OCI-LY7 (cell line): ENCODE results near the gene LIN7A. TPM values are rescaled to one million over a fixed set of nuclear protein-coding genes. Genes with fewer than 3 reads are reported as not detected.
"Not testable (repeated sequence)": the region's sequence is repeated elsewhere in the genome, so short reads cannot be mapped to it uniquely, and the experiment has no call there.

Experiments
- BruUV-seq: library from RNA; stranded (reverse); fragments of 400-500 nt; replicated peaks from 2 replicates; lab custom pipeline; 2021; lab: Mats Ljungman, UMichigan
- CTCF ChIA-PET: fragments of 300-600 bp; sonication (Branson Sonifier 250); formaldehyde crosslinking; loops from one replicate; lab custom pipeline; 2022; ENCODE audit warnings: antibody characterized with exemption; ENCODE audit not compliant: unreplicated experiment; lab: Charles Lee
- POLR2A ChIA-PET: fragments of 300-600 bp; sonication (Branson Sonifier 250); formaldehyde crosslinking; loops from one replicate; lab custom pipeline; 2022; ENCODE audit warnings: antibody characterized with exemption; lab: Charles Lee
- DNase-seq: peaks from one replicate; pipeline ENCODE4 v3.0.0-alpha.2; 2015; ENCODE audit warnings: low spot score
- H2AFZ ChIP-seq: fragments of 200-600 bp; sonication (generic), shearing (Covaris generic); 2 replicates; pipeline ENCODE4 v1.6.1; 2014; ENCODE audit warnings: mild to moderate bottlenecking, antibody characterized with exemption, low read length, moderate library complexity
- H3K27ac ChIP-seq: fragments of 200-600 bp; sonication (generic); 2 replicates; pipeline ENCODE4 v1.5.1; 2014; ENCODE audit warnings: mixed run types, low read depth, mild to moderate bottlenecking, moderate library complexity, low read length, inconsistent platforms; ENCODE audit not compliant: poor library complexity, severe bottlenecking
- H3K36me3 ChIP-seq: fragments of 200-600 bp; sonication (generic); 2 replicates; pipeline ENCODE4 v1.6.1; 2014; ENCODE audit warnings: mild to moderate bottlenecking, antibody characterized with exemption, low read length, moderate library complexity, mixed read lengths; ENCODE audit not compliant: insufficient read depth
- H3K4me1 ChIP-seq: fragments of 200-600 bp; sonication (generic); 2 replicates; pipeline ENCODE4 v1.5.1; 2014; ENCODE audit warnings: mild to moderate bottlenecking, low read length; ENCODE audit not compliant: insufficient read depth, poor library complexity, severe bottlenecking
- H3K4me2 ChIP-seq: fragments of 200-600 bp; sonication (generic); 2 replicates; pipeline ENCODE4 v1.6.1; 2014; ENCODE audit warnings: mild to moderate bottlenecking, low read length
- H3K4me3 ChIP-seq: fragments of 200-600 bp; sonication (generic); 2 replicates; pipeline ENCODE4 v1.5.1; 2014; ENCODE audit warnings: mild to moderate bottlenecking, low read depth, low read length; ENCODE audit not compliant: poor library complexity, severe bottlenecking
- H3K79me2 ChIP-seq: fragments of 200-600 bp; sonication (generic); 2 replicates; pipeline ENCODE4 v1.6.1; 2016; ENCODE audit warnings: low read depth, mild to moderate bottlenecking, low read length, moderate library complexity, mixed read lengths; ENCODE audit not compliant: insufficient read depth
- H3K9me2 ChIP-seq: fragments of 200-600 bp; sonication (generic); 2 replicates; pipeline ENCODE4 v1.6.1; 2016; ENCODE audit warnings: mild to moderate bottlenecking, low read length, mixed read lengths; ENCODE audit not compliant: insufficient read depth
- H3K9me3 ChIP-seq: fragments of 200-600 bp; sonication (generic); 2 replicates; pipeline ENCODE4 v1.6.1; 2014; ENCODE audit warnings: mild to moderate bottlenecking, mixed run types, low read length, mixed read lengths
- H4K20me1 ChIP-seq: fragments of 200-600 bp; sonication (generic); 2 replicates; pipeline ENCODE4 v1.6.1; 2014; ENCODE audit warnings: mild to moderate bottlenecking, antibody characterized with exemption, low read length, moderate library complexity, mixed read lengths; ENCODE audit not compliant: insufficient read depth
- CTCF ChIP-seq: fragments of 200-600 bp; sonication (generic); conservative IDR thresholded peaks from 2 replicates; pipeline ENCODE4 v1.5.1; 2014; ENCODE audit warnings: mild to moderate bottlenecking, antibody characterized with exemption, low read length, moderate library complexity, mixed read lengths
- EZH2phosphoT487 ChIP-seq: fragments of 200-600 bp; sonication (generic); IDR thresholded peaks from 2 replicates; pipeline ENCODE4 v1.6.1; 2018; ENCODE audit warnings: low read depth, borderline replicate concordance, mild to moderate bottlenecking, mixed run types, antibody characterized with exemption, low read length, moderate library complexity, mixed read lengths
- intact Hi-C: fragments of 100-400 bp; cut with micrococcal nuclease; formaldehyde crosslinking; loops from one replicate; pipeline ENCODE4 v1.10.0; 2022; ENCODE audit not compliant: unreplicated experiment
- total RNA-seq, 2 experiments: library from RNA; depleted of rRNA in 1 of 2; stranded (reverse); fragments of >200 nt in 1 of 2; shearing (Covaris generic) in 1 of 2; gene quantifications; 2 replicates each; pipeline ENCODE4 v1.2.3, GENCODE V29; 2014 to 2022

The LIN7A gene
- total RNA-seq, 2 experiments from 2014 or later = 0.61 TPM; not detected in 1

- 0 out of 2 replicates have a peak, but pooled peaks cover 3% of the 10 kb centered on the region for H3K9me3 ChIP-seq
- H2AFZ ChIP-seq = no peak overlapping the region
- DNase-seq = no peak
- no peaks in the 10 kb centered on the region for H3K9me2 ChIP-seq
- H4K20me1 ChIP-seq = no peaks in the 10 kb centered on the region
- ChIA-PET POLR2A (interaction anchor here (1.0 kb wide), 1 partner anchor 16 kb away, joined by 3 read pairs; no protein-coding TSS in a partner anchor), CTCF (no interaction called here)
- no peak overlapping the region for H3K27ac ChIP-seq
- no peak overlapping the region for H3K4me3 ChIP-seq
- intact Hi-C loops = no loop called here
- H3K79me2 ChIP-seq = no peaks in the 10 kb centered on the region
- no peak overlapping the region for H3K4me2 ChIP-seq
- no TSS peak for BruUV-seq
- peaks cover 5% of the 10 kb centered on the region for H3K4me1 ChIP-seq
- TF ChIP-seq EZH2phosphoT487 = no peak
- no peak for TF ChIP-seq CTCF
- H3K36me3 ChIP-seq = no peaks in the 10 kb centered on the region
These were observed 144.9 kb downstream of the LIN7A start for GRCh38 chr12:80792861-80793260.

DNA sequence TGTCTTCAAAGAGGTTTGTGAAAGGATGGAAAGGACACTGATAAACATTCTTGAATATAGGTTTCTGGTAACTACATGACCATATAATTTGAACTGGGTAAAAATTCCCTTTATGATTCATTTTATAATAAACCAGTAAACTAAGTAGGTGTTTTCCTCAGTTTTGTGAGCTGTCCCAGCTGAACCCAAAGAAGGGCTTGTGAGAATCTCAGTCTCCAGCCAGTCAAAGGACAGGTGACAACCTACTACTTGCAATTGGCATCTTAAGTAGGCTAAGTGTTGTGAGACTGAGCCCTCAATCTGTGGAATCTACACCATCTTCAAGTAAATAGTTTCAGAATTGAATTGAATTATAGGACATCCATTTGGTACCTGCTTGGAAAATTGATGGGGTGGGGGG lies 145.9 kb downstream of the LIN7A start:
- ChIA-PET POLR2A (interaction anchor here (0.7 kb wide), 1 partner anchor 253 kb away, joined by 3 read pairs; no protein-coding TSS in a partner anchor), CTCF (no interaction called here)
- Histone ChIP-seq H4K20me1 (no peaks in the 10 kb centered on the region), H3K9me3 (0 out of 2 replicates have a peak, but pooled peaks cover 3% of the 10 kb centered on the region), H2AFZ (no peak overlapping the region), H3K36me3 (no peaks in the 10 kb centered on the region), H3K27ac (no peak overlapping the region), H3K4me3 (no peak overlapping the region), H3K4me1 (no peaks in the 10 kb centered on the region), H3K79me2 (no peaks in the 10 kb centered on the region), H3K4me2 (no peak overlapping the region), H3K9me2 (no peaks in the 10 kb centered on the region)
- intact Hi-C loops = no loop called here
- DNase-seq = no peak
- no TSS peak for BruUV-seq
- TF ChIP-seq EZH2phosphoT487 (no peak), CTCF (no peak)

- H3K4me1 ChIP-seq, BruUV-seq, intact Hi-C loops, H3K4me2 ChIP-seq, H2AFZ ChIP-seq, H3K9me2 ChIP-seq, H3K36me3 ChIP-seq, CTCF ChIA-PET, H4K20me1 ChIP-seq, H3K4me3 ChIP-seq, H3K9me3 ChIP-seq, DNase-seq, H3K79me2 ChIP-seq, H3K27ac ChIP-seq: not testable (repeated sequence)
- POLR2A ChIA-PET = interaction anchor here (0.6 to 1.0 kb wide), 3 partner anchors 10 to 328 kb away, joined by 3 to 5 read pairs (median 3); no protein-coding TSS in a partner anchor
These were observed 149.3 kb downstream of the LIN7A start for GRCh38 chr12:80788407-80788806.

- not testable (repeated sequence) for H3K4me1 ChIP-seq, BruUV-seq
These were observed 154.7 kb downstream of the LIN7A start for GRCh38 chr12:80782963-80783470.

More at GRCh38 chr12:80782963-80783470, 154.7 kb downstream of the LIN7A start:
- H3K4me3 ChIP-seq, CTCF ChIA-PET, H3K36me3 ChIP-seq, H3K27ac ChIP-seq, H3K4me2 ChIP-seq, intact Hi-C loops, DNase-seq, H3K9me3 ChIP-seq, H4K20me1 ChIP-seq, H3K79me2 ChIP-seq, H2AFZ ChIP-seq, H3K9me2 ChIP-seq: not testable (repeated sequence)
- POLR2A ChIA-PET = interaction anchor here (0.5 to 0.7 kb wide), 2 partner anchors 81 to 1569 kb away, joined by 3 read pairs; no protein-coding TSS in a partner anchor
